ENCODE measurements around the gene EDN1. TPM values are rescaled to one million over a fixed set of nuclear protein-coding genes. Genes with fewer than 3 reads are reported as not detected.

Gene EDN1
- total RNA-seq, 3 donors from 2014 or later (not counting 1 experiment from before 2014, with no cell fraction given), result 0.63 to 1.5 (median 0.71) TPM

DNA sequence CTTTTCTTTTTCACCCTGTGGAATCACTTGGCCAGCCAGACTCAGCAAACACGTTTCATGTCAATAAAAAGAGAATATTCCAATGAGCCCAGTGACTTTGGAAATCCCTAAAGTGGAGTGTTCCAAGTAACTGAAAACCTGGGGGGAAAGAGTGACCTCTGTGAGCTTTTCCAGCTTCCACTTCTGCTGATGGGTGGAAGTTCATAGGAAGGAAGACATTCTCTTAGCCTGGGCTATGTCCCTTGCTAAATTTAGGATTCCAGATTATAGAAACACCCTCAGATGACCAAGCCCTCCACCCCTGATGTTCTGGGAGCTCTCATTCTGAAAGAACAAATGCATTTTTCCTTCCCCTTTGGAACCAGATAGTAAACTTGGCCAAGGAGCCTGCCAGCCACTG is 44.8 kb upstream of the EDN1 start:
- H3K36me3 ChIP-seq (ENCODE audit: control insufficient read depth, insufficient read depth, low read length), result no peaks in the 10 kb centered on the region
- H3K36me3 Mint-ChIP-seq, result no peaks in the 10 kb centered on the region
- no peaks in the 10 kb centered on the region for H3K9me3 Mint-ChIP-seq

DNA sequence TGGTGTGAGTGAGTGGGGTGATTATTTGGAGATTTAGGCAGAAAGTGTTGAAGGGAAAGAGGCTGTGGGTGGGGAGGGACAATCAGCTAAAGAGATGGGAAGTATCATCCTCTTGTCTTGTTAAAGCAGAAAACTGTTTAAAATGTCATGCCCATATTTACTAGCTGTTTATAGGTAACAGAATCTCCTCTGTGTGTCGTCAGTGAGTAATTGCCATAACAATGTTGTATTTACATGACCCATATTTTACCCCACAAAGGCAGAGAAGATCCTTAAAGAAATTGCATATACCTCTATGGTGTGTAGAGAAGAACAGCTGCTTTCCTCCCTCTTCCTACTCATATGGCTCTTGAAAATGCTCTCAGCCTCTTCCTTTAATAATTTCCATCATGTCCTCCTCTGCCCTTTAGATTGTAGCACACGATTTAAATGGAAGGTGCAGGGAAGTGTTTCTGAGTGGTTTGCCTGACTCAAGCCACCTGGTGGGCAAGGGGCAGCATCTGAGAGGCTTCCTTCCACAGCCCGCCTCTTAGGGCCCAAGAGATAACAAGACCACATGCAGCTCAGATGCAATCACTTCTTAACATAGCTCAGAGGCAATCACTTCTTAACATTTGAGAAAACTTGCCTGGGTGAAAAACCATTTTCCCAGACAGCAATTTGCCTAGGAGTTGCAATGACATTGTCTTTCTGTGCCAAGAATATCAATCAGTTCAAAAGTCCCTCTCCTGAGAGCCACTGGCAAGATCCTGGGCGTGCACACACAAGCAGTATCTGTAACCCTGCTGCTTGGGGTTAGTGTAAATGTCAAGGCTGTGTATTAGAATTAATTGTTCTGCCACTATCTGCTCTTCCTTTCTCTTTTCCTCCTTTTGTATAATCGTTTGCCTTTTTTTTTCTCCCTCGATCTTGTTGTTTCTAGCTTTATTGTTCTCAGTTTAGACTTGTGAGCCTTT is 44.1 kb upstream of the EDN1 start:
- Mint-ChIP-seq H3K9me3 (no peaks in the 10 kb centered on the region), H3K36me3 (no peaks in the 10 kb centered on the region), H3K4me1 (no peaks in the 10 kb centered on the region), H3K27me3 (ENCODE audit: low read depth in 2 of 2) (peaks cover 0 to 38% of the 10 kb centered on the region in 2 donors), H3K4me3 (no peak overlapping the region), H3K27ac (no peak overlapping the region)
- Histone ChIP-seq H3K4me3 (ENCODE audit: low read length) (no peak overlapping the region), H3K27ac (ENCODE audit: low read length) (no peak overlapping the region), H3K27me3 (ENCODE audit: control insufficient read depth, insufficient read depth, low read length) (no peaks in the 10 kb centered on the region), H3K9me3 (ENCODE audit: control insufficient read depth, insufficient read depth, low read length) (no peaks in the 10 kb centered on the region), H3K4me1 (ENCODE audit: control insufficient read depth, insufficient read depth, low read length) (no peaks in the 10 kb centered on the region), H3K36me3 (ENCODE audit: control insufficient read depth, insufficient read depth, low read length) (no peaks in the 10 kb centered on the region)
- TF ChIP-seq, protein P1, sequence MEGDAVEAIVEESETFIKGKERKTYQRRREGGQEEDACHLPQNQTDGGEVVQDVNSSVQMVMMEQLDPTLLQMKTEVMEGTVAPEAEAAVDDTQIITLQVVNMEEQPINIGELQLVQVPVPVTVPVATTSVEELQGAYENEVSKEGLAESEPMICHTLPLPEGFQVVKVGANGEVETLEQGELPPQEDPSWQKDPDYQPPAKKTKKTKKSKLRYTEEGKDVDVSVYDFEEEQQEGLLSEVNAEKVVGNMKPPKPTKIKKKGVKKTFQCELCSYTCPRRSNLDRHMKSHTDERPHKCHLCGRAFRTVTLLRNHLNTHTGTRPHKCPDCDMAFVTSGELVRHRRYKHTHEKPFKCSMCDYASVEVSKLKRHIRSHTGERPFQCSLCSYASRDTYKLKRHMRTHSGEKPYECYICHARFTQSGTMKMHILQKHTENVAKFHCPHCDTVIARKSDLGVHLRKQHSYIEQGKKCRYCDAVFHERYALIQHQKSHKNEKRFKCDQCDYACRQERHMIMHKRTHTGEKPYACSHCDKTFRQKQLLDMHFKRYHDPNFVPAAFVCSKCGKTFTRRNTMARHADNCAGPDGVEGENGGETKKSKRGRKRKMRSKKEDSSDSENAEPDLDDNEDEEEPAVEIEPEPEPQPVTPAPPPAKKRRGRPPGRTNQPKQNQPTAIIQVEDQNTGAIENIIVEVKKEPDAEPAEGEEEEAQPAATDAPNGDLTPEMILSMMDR (IDR thresholded peaks at IDR 0.05), result no peak
- intact Hi-C loops (cut with micrococcal nuclease), result no loop called here
- WGBS (ENCODE audit: insufficient coverage), result 77% methylated on average over 3 of the region's 6 CpGs
- no peak for ATAC-seq
- no peak for DNase-seq

More for the DNA sequence above, 44.8 kb upstream of the EDN1 start:
- no peaks in the 10 kb centered on the region for H3K4me1 Mint-ChIP-seq
- intact Hi-C loops (cut with micrococcal nuclease), result no loop called here
- Histone ChIP-seq H3K4me3 (ENCODE audit: low read length) (no peak overlapping the region), H3K27ac (ENCODE audit: low read length) (no peak overlapping the region), H3K4me1 (ENCODE audit: control insufficient read depth, insufficient read depth, low read length) (no peaks in the 10 kb centered on the region), H3K27me3 (ENCODE audit: control insufficient read depth, insufficient read depth, low read length) (no peaks in the 10 kb centered on the region), H3K9me3 (ENCODE audit: control insufficient read depth, insufficient read depth, low read length) (no peaks in the 10 kb centered on the region)
- peaks cover 0 to 38% of the 10 kb centered on the region in 2 donors for H3K27me3 Mint-ChIP-seq (ENCODE audit: low read depth in 2 of 2)
- H3K4me3 Mint-ChIP-seq, result no peak overlapping the region
- DNase-seq (no peak), ATAC-seq (no peak)
- TF ChIP-seq, protein P1 (IDR thresholded peaks at IDR 0.05), result no peak
- no peak overlapping the region for H3K27ac Mint-ChIP-seq
- WGBS (ENCODE audit: insufficient coverage), result 80% methylated on average over 1 of the region's 1 CpG

DNA sequence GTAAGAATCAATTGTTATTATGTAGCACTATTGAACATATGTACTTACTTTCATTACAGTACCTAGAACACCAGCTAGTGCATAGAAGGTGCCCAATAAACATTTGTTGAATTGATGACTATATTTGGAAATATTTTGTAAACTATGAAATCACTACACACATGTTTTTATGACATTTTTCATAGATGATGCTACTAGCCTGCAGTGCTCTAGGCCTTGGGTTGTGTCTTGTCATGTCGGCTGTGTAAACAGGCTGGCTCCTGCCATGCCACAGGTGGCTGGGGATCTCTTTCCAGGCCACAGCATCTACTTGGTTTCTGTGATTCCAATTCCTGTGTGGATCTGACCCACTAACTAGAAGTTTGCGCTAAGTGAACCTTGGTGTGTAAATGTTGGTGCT is 43.3 kb upstream of the EDN1 start:
- 93% methylated on average over 2 of the region's 2 CpGs for WGBS (ENCODE audit: insufficient coverage)
- no peak overlapping the region for H3K4me3 ChIP-seq (ENCODE audit: low read length)
- H3K36me3 Mint-ChIP-seq, result no peaks in the 10 kb centered on the region
- DNase-seq (no peak), ATAC-seq (no peak)
- intact Hi-C loops (cut with micrococcal nuclease), result no loop called here
- no peak overlapping the region for H3K27ac ChIP-seq (ENCODE audit: low read length)
- H3K4me1 Mint-ChIP-seq, result no peaks in the 10 kb centered on the region
- TF ChIP-seq, protein P1 (IDR thresholded peaks at IDR 0.05), result no peak
- H3K4me3 Mint-ChIP-seq, result no peak overlapping the region
- no peaks in the 10 kb centered on the region for H3K9me3 Mint-ChIP-seq
- no peaks in the 10 kb centered on the region for H3K9me3 ChIP-seq (ENCODE audit: control insufficient read depth, insufficient read depth, low read length)
- no peak overlapping the region for H3K27ac Mint-ChIP-seq
- H3K36me3 ChIP-seq (ENCODE audit: control insufficient read depth, insufficient read depth, low read length), result no peaks in the 10 kb centered on the region
- H3K4me1 ChIP-seq (ENCODE audit: control insufficient read depth, insufficient read depth, low read length), result no peaks in the 10 kb centered on the region
- H3K27me3 ChIP-seq (ENCODE audit: control insufficient read depth, insufficient read depth, low read length), result no peaks in the 10 kb centered on the region
- peaks cover 0 to 40% of the 10 kb centered on the region in 2 donors for H3K27me3 Mint-ChIP-seq (ENCODE audit: low read depth in 2 of 2)

Measured in natural killer cell (primary cell).